Psoas muscle (tissue), 8 donors: ENCODE measurements around the gene SAMD4B. TPM values are rescaled to one million over a fixed set of nuclear protein-coding genes. Genes with fewer than 3 reads are reported as not detected.

ENCODE experiments used
- ATAC-seq, 4 donors: fragments of 200-7000 bp; cut with Tn5 transposase; one replicate each; pipeline ENCODE4 v1.9.1; 2020; ENCODE audit warnings: moderate library complexity in 3 of 4, mild to moderate bottlenecking in 2 of 4
- DNase-seq, 2 donors: peaks; one replicate each; pipeline ENCODE4 v3.0.0-alpha.2; 2020
- H3K27ac ChIP-seq: fragments of 200-600 bp; one replicate; pipeline ENCODE4 v1.8.0; 2022
- H3K27me3 ChIP-seq, 3 donors: fragments of 200-600 bp in 1 of 3; one replicate each; pipeline versions ENCODE4 v1.6.1 to v1.8.0; 2013 to 2022; ENCODE audit warnings: low read length in 2 of 3, mild to moderate bottlenecking in 2 of 3, moderate library complexity in 1 of 3; ENCODE audit not compliant: insufficient read depth in 3 of 3
- H3K36me3 ChIP-seq, 2 donors: fragments of 200-600 bp in 1 of 2; one replicate each; pipeline versions ENCODE4 v1.6.1 to v1.8.0; 2013 to 2022; ENCODE audit warnings: low read depth in 1 of 2, mild to moderate bottlenecking in 1 of 2, moderate library complexity in 1 of 2; ENCODE audit not compliant: insufficient read depth in 1 of 2
- H3K4me1 ChIP-seq: fragments of 200-600 bp; one replicate; pipeline ENCODE4 v1.8.0; 2022
- H3K4me3 ChIP-seq: fragments of 200-600 bp; one replicate; pipeline ENCODE4 v1.8.0; 2022; ENCODE audit warnings: mild to moderate bottlenecking
- H3K9me3 ChIP-seq: fragments of 200-600 bp; one replicate; pipeline ENCODE4 v1.8.0; 2022
- CTCF ChIP-seq: fragments of 200-600 bp; IDR thresholded peaks from one replicate; pipeline ENCODE4 v1.8.0; 2022; ENCODE audit warnings: antibody characterized with exemption
- WGBS, 3 donors: extraction: QIAGEN DNeasy Blood & Tissue Kit; methylation state at CpG; one replicate each; pipeline versions ENCODE4 v1.1.6 to v1.1.7; 2013; 5-methylcytosine and 5-hydroxymethylcytosine counted together
- intact Hi-C, 2 donors: fragments of 100-400 bp; cut with DNase I; formaldehyde crosslinking; loops; one replicate each; pipeline versions ENCODE4 v1.11.0 to v1.14.2; 2022
- polyA plus RNA-seq, 3 donors: library from polyadenylated mRNA; stranded (reverse); fragments of 200-250 nt; gene quantifications; one replicate each; pipeline ENCODE4 v1.2.3, GENCODE V29; 2013
- total RNA-seq, 4 donors: library from RNA; stranded (reverse); fragmentation: NEBNext Ultra II Directional in 2 of 4; extraction: Animal tissue kit (Norgen Biotek cat#: 25700) in 2 of 4; gene quantifications; one replicate each; pipeline versions ENCODE4 v1.2.1 to v1.2.4, GENCODE V29; 2021 to 2023
- donor health status: healthy with polysubstance abuse.
- donor health status: DM: no; HTN: no; CAD: no; lungs with moderate emphysema.
- donor health status: Bipolar disorder and iron deficiency.
- donor health status: healthy.
- donor health status: DM: yes; HTN: yes; CAD: no.
- donor health status: DM: no; HTN: no; CAD: no.
- donor health status: DM: no; HTN: no; CAD: no.
- donor health status: DM: yes; HTN: yes; CAD: no.

Gene SAMD4B
- total and polyA plus RNA-seq, 7 donors, result 34.7 to 97.5 (median 58.4) TPM

- DNase-seq (peak; percentile 87 to 95), ATAC-seq (peak; percentile 24 to 32 (median 31))
- H3K27me3 ChIP-seq, result no peaks in the 10 kb centered on the region
- peaks cover 0 to 17% of the 10 kb centered on the region in 2 donors for H3K36me3 ChIP-seq
- intact Hi-C loops, result loop anchor here in 1 of 2 donors (5.0 to 10.0 kb wide), 2 partner anchors 68 to 285 kb away; partner anchors contain the start of genes PAK4 and SAMD4B
- TF ChIP-seq CTCF, result no peak
- H3K27ac ChIP-seq, result peak overlapping the region; percentile 96
- H3K4me1 ChIP-seq, result peaks cover 19% of the 10 kb centered on the region
- 5 to 7% (median 6%) methylated on average over 31 to 35 of the region's 35 CpGs for WGBS, 3 donors
- no peaks in the 10 kb centered on the region for H3K9me3 ChIP-seq
- H3K4me3 ChIP-seq, result peak overlapping the region; percentile 97
Observed at GRCh38 chr19:39410017-39410830, 68.0 kb downstream of the SAMD4B start.

- DNase-seq, result no peak
- Histone ChIP-seq H3K36me3 (peaks cover 0 to 17% of the 10 kb centered on the region in 2 donors), H3K4me1 (peaks cover 17% of the 10 kb centered on the region), H3K27me3 (no peaks in the 10 kb centered on the region), H3K4me3 (peak overlapping the region; percentile 97), H3K27ac (peak overlapping the region; percentile 96), H3K9me3 (no peaks in the 10 kb centered on the region)
- ATAC-seq, result no peak
- intact Hi-C loops, result loop anchor here in 1 of 2 donors (1.0 to 10.0 kb wide), 3 partner anchors 13 to 286 kb away; partner anchors contain the start of genes PAK4 and SAMD4B
- 40 to 78% (median 57%) methylated on average over 1 of the region's 1 CpG for WGBS, 3 donors
- TF ChIP-seq CTCF, result no peak
Observed at GRCh38 chr19:39410831-39411080, 68.5 kb downstream of the SAMD4B start.

- ATAC-seq (peak in 3 of 4 donors; percentile 1 to 7 (median 2)), DNase-seq (peak; percentile 63 to 77)
- intact Hi-C loops, result loop anchor here in 1 of 2 donors (1.0 to 10.0 kb wide), 3 partner anchors 14 to 286 kb away; partner anchors contain the start of genes PAK4 and SAMD4B
Observed at GRCh38 chr19:39411081-39411831, 69.0 kb downstream of the SAMD4B start.

GRCh38 chr19:39411832-39412099 lies 69.5 kb downstream of the SAMD4B start:
- no peaks in the 10 kb centered on the region for H3K27me3 ChIP-seq
- WGBS, 3 donors, result 0 to 1% (median 1%) methylated on average over 7 of the region's 7 CpGs
- ATAC-seq (peak; percentile 36 to 61 (median 48)), DNase-seq (peak; percentile 89 to 95)
- peak; percentile 96 for TF ChIP-seq CTCF
- H3K9me3 ChIP-seq, result no peaks in the 10 kb centered on the region
- peak overlapping the region; percentile 96 for H3K27ac ChIP-seq
- H3K4me1 ChIP-seq, result peaks cover 14% of the 10 kb centered on the region
- peaks cover 0 to 17% of the 10 kb centered on the region in 2 donors for H3K36me3 ChIP-seq
- peak overlapping the region; percentile 97 for H3K4me3 ChIP-seq
- intact Hi-C loops, result loop anchor here (1.0 to 10.0 kb wide), 5 partner anchors 13 to 287 kb away; partner anchors contain the start of genes PAK4 (in 1 of the 2), RPS16 (in 1 of the 2) and SAMD4B (in 1 of the 2)

More at GRCh38 chr19:39411081-39411831, 69.0 kb downstream of the SAMD4B start:
- H3K9me3 ChIP-seq, result no peaks in the 10 kb centered on the region
- H3K27ac ChIP-seq, result peak overlapping the region; percentile 96
- peaks cover 0 to 17% of the 10 kb centered on the region in 2 donors for H3K36me3 ChIP-seq
- H3K27me3 ChIP-seq, result no peaks in the 10 kb centered on the region
- 14 to 24% (median 16%) methylated on average over 9 of the region's 9 CpGs for whole genome bisulfite sequencing, 3 donors
- H3K4me1 ChIP-seq, result peaks cover 14% of the 10 kb centered on the region
- H3K4me3 ChIP-seq, result peak overlapping the region; percentile 97
- TF ChIP-seq CTCF, result no peak
